Spleen (tissue), 11 donors: Measurements from ENCODE around the gene PGP. TPM values are rescaled to one million over a fixed set of nuclear protein-coding genes. Genes with fewer than 3 reads are reported as not detected.
A peak's percentile ranks its signal among the peaks of the same experiment; 100 is the strongest.

Source experiments
- DNase-seq: peaks from one replicate; pipeline ENCODE4 v3.0.0-alpha.2; 2020
- H3K27ac ChIP-seq, 8 donors: fragments of 200-600 bp; sonication (generic) in 7 of 8; 1 replicate in 4 of 8; 2 replicates in 4 of 8; pipeline versions ENCODE4 v1.5.0 to v1.8.0; 2016 to 2021; ENCODE audit warnings: inconsistent platforms in 4 of 8, mild to moderate bottlenecking in 4 of 8, moderate library complexity in 1 of 8
- H3K27me3 ChIP-seq, 7 donors: fragments of 200-600 bp; sonication (generic) in 6 of 7; replicated peaks in 1 of 7; 1 replicate in 4 of 7; 2 replicates in 3 of 7; pipeline versions ENCODE4 v1.5.0 to v1.8.0; 2016 to 2021; ENCODE audit warnings: inconsistent platforms in 3 of 7, mild to moderate bottlenecking in 1 of 7
- H3K36me3 ChIP-seq, 6 donors: fragments of 200-600 bp; sonication (generic) in 5 of 6; 1 replicate in 4 of 6; 2 replicates in 2 of 6; pipeline versions ENCODE4 v1.5.0 to v1.8.0; 2016 to 2021; ENCODE audit warnings: inconsistent platforms in 2 of 6
- H3K4me1 ChIP-seq, 6 donors: fragments of 200-600 bp; sonication (generic) in 5 of 6; 1 replicate in 3 of 6; 2 replicates in 3 of 6; pipeline versions ENCODE4 v1.5.0 to v1.8.0; 2016 to 2021; ENCODE audit warnings: inconsistent platforms in 3 of 6
- H3K4me3 ChIP-seq, 8 donors: fragments of 200-600 bp; sonication (generic) in 7 of 8; 1 replicate in 4 of 8; 2 replicates in 4 of 8; pipeline versions ENCODE4 v1.5.0 to v1.8.0; 2016 to 2021; ENCODE audit warnings: inconsistent platforms in 4 of 8, mild to moderate bottlenecking in 4 of 8, moderate library complexity in 2 of 8
- H3K9me3 ChIP-seq, 8 donors: fragments of 200-600 bp; sonication (generic) in 7 of 8; 1 replicate in 4 of 8; 2 replicates in 4 of 8; pipeline versions ENCODE4 v1.5.0 to v1.8.0; 2016 to 2021; ENCODE audit warnings: inconsistent platforms in 4 of 8
- CTCF ChIP-seq, 11 experiments: fragments of 200-600 bp in 7 of 11; fragments of 450-650 bp in 4 of 11; sonication (generic) in 4 of 11; IDR thresholded peaks in 8 of 11; conservative IDR thresholded peaks in 3 of 11; 1 replicate in 7 of 11; 2 replicates in 4 of 11; pipeline versions ENCODE4 v1.4.0 to v1.8.0; 2016 to 2021; ENCODE audit warnings: antibody characterized with exemption in 11 of 11, inconsistent platforms in 4 of 11, mild to moderate bottlenecking in 1 of 11
- POLR2A ChIP-seq, 3 donors: fragments of 450-650 bp; IDR thresholded peaks; one replicate each; pipeline ENCODE4 v1.5.1; 2017; ENCODE audit warnings: antibody characterized with exemption in 3 of 3, mild to moderate bottlenecking in 1 of 3
- POLR2AphosphoS5 ChIP-seq, 3 donors: sonication (generic); formaldehyde crosslinking; IDR thresholded peaks; one replicate each; pipeline ENCODE4 v1.5.1; 2017; ENCODE audit warnings: antibody characterized with exemption in 3 of 3
- WGBS, 5 donors: extraction: QIAGEN DNeasy Blood & Tissue Kit in 3 of 5; methylation state at CpG; one replicate each; pipeline versions ENCODE4 v1.1.5 to v1.1.7; 2013 to 2018; 5-methylcytosine and 5-hydroxymethylcytosine counted together
- intact Hi-C: fragments of 100-400 bp; cut with DNase I; formaldehyde crosslinking; loops from one replicate; pipeline ENCODE4 v1.15.0; 2023; ENCODE audit warnings: low total_unique reads
- polyA plus RNA-seq, 3 donors: library from polyadenylated mRNA; stranded (reverse); fragments of 200-250 nt; gene quantifications; one replicate each; pipeline ENCODE4 v1.2.1, GENCODE V29; 2013
- total RNA-seq, 7 donors: library from RNA; depleted of rRNA in 3 of 7; stranded (reverse); fragments of >200 nt in 3 of 7; fragmentation: NEBNext Ultra II Directional in 4 of 7; extraction: Animal tissue kit (Norgen Biotek cat#: 25700) in 4 of 7; gene quantifications; one replicate each; pipeline versions ENCODE4 v1.1.0 to v1.2.1, GENCODE V29; 2016 to 2021
- donor health status: healthy with polysubstance abuse.
- donor health status: DM: no; HTN: no; CAD: no; lungs with moderate emphysema.
- donor health status: DM: no; HTN: no; CAD: no.
- donor health status: Bipolar disorder and iron deficiency.
- donor health status: healthy.
- donor health status: DM: no; HTN: no; CAD: no.
- donor health status: DM: yes; HTN: yes; CAD: no.

PGP gene
- total and polyA plus RNA-seq, 10 donors, result 9.3 to 20.2 (median 13.7) TPM

GRCh38 chr16:2223221-2223941 lies 8.7 kb upstream of the PGP start, which contains the start of gene E4F1:
E4F1 (plus strand) TSS chr16:2223591; CDS start chr16:2223614, 23 bp downstream.
- Histone ChIP-seq H3K9me3 (no peaks in the 10 kb centered on the region), H3K27me3 (no peaks in the 10 kb centered on the region), H3K27ac (peak within 1 kb of the TSS; percentile 78 to 96 (median 91)), H3K36me3 (peaks cover 0 to 26% (median 8%) of the 10 kb centered on the region in 6 donors), H3K4me1 (peaks cover 13 to 45% (median 36%) of the 10 kb centered on the region in 6 donors), H3K4me3 (peak within 1 kb of the TSS; percentile 68 to 99 (median 92))
- intact Hi-C loops, result no loop called here
- peak; percentile 100 for DNase-seq
- 0 to 1% (median 0%) methylated on average over 54 to 82 of the region's 82 CpGs for WGBS, 5 donors
- peak in 8 of 11 experiments; percentile 21 to 64 (median 42) for TF ChIP-seq CTCF (IDR thresholded peaks at IDR 0.05 in 8 of 11, conservative IDR thresholded peaks at IDR 0.05 in 3 of 11)
- TF ChIP-seq POLR2A (IDR thresholded peaks at IDR 0.05), result peak; percentile 57 to 86 (median 62)
- TF ChIP-seq POLR2AphosphoS5 (IDR thresholded peaks at IDR 0.05), result peak; percentile 97 to 99 (median 99)

- no peaks in the 10 kb centered on the region for H3K27me3 ChIP-seq
- 93 to 98% (median 97%) methylated on average over 4 of the region's 4 CpGs for WGBS, 5 donors
- DNase-seq, result no peak
- H3K36me3 ChIP-seq, result peaks cover 0 to 11% (median 0%) of the 10 kb centered on the region in 6 donors
- no peak overlapping the region for H3K4me3 ChIP-seq
- H3K9me3 ChIP-seq, result no peaks in the 10 kb centered on the region
- intact Hi-C loops, result no loop called here
- H3K27ac ChIP-seq, result peak overlapping the region in 1 of 8 donors; percentile 96
- H3K4me1 ChIP-seq, result peaks cover 18 to 44% (median 31%) of the 10 kb centered on the region in 6 donors
- TF ChIP-seq POLR2A (IDR thresholded peaks at IDR 0.05) (no peak), POLR2AphosphoS5 (IDR thresholded peaks at IDR 0.05) (no peak), CTCF (IDR thresholded peaks at IDR 0.05 in 8 of 11, conservative IDR thresholded peaks at IDR 0.05 in 3 of 11) (no peak)
Observed at GRCh38 chr16:2216330-2216729, 1.7 kb upstream of the PGP start.

- peak; percentile 84 for DNase-seq
- intact Hi-C loops, result no loop called here
- no peaks in the 10 kb centered on the region for H3K9me3 ChIP-seq
- H3K4me1 ChIP-seq, result peaks cover 18 to 56% (median 31%) of the 10 kb centered on the region in 6 donors
- TF ChIP-seq POLR2A (IDR thresholded peaks at IDR 0.05), result no peak
- peak in 1 of 3 donors; percentile 26 for TF ChIP-seq POLR2AphosphoS5 (IDR thresholded peaks at IDR 0.05)
- H3K4me3 ChIP-seq, result peak overlapping the region; percentile 71 to 98 (median 89)
- 1 to 3% (median 1%) methylated on average over 13 to 98 of the region's 98 CpGs for WGBS, 5 donors
- peaks cover 0 to 27% (median 10%) of the 10 kb centered on the region in 6 donors for H3K36me3 ChIP-seq
- no peaks in the 10 kb centered on the region for H3K27me3 ChIP-seq
- peak overlapping the region; percentile 54 to 98 (median 86) for H3K27ac ChIP-seq
Observed at GRCh38 chr16:2213817-2214718, 572 bp downstream of the PGP start.
